HL-60 (cell line): Measurements from ENCODE around the gene DNMT1.
A peak's percentile ranks its signal among the peaks of the same experiment; 100 is the strongest.

ENCODE experiments used
- GABPA ChIP-seq: IDR thresholded peaks from 2 replicates; pipeline ENCODE4 v1.6.1; 2012; ENCODE audit warnings: low read depth
- POLR2AphosphoS5 ChIP-seq: IDR thresholded peaks from 2 replicates; pipeline ENCODE4 v1.6.1; 2012; ENCODE audit warnings: low read depth
- SPI1 ChIP-seq: IDR thresholded peaks from 2 replicates; pipeline ENCODE4 v1.6.1; 2012; ENCODE audit warnings: low read depth, mild to moderate bottlenecking, borderline replicate concordance
- TF ChIP-seq, protein P1 (sequence below): IDR thresholded peaks from one replicate; pipeline ENCODE4 v1.5.1; 2011; ENCODE audit warnings: low read length, control low read depth, inconsistent platforms; ENCODE audit not compliant: insufficient read depth
- TF ChIP-seq, protein P2 (sequence below): IDR thresholded peaks from 2 replicates; pipeline ENCODE4 v1.6.1; 2012; ENCODE audit warnings: low read depth; ENCODE audit not compliant: insufficient replicate concordance

DNA sequence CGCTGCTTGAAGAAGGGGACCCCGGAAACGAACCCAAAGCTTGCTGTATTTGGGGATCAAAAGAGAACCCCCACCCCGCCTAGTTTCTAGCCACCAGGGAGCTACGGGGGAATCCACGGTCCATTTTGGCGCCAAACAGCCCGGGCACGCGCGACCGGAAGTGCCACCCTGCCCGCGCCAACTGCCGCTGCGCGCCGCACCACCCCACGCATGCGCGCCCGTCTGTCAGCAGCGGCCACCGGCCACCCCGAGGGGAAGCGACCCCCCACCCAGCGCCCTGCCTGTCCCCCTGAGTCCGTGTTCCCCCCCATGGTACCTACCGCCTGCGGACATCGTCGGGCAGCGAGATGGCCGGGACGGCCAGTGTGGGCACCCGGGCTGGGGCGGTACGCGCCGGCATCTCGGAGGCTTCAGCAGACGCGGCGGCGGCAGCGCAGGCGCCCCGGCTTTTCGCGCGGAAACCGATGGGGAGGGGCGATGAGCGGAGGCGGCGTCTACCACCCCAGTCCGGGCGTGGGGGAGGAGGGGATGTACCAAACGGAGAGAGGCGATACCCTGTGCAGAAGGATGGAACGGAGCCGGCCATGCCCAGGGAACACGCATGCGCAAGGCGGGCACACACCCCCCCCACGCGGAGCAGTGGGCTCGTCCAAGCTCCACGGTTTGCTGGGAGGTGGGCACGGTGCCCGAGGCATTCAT lies at the start of gene DNMT1:
- TF ChIP-seq, protein P1, sequence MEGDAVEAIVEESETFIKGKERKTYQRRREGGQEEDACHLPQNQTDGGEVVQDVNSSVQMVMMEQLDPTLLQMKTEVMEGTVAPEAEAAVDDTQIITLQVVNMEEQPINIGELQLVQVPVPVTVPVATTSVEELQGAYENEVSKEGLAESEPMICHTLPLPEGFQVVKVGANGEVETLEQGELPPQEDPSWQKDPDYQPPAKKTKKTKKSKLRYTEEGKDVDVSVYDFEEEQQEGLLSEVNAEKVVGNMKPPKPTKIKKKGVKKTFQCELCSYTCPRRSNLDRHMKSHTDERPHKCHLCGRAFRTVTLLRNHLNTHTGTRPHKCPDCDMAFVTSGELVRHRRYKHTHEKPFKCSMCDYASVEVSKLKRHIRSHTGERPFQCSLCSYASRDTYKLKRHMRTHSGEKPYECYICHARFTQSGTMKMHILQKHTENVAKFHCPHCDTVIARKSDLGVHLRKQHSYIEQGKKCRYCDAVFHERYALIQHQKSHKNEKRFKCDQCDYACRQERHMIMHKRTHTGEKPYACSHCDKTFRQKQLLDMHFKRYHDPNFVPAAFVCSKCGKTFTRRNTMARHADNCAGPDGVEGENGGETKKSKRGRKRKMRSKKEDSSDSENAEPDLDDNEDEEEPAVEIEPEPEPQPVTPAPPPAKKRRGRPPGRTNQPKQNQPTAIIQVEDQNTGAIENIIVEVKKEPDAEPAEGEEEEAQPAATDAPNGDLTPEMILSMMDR = no peak
- TF ChIP-seq, protein P2, sequence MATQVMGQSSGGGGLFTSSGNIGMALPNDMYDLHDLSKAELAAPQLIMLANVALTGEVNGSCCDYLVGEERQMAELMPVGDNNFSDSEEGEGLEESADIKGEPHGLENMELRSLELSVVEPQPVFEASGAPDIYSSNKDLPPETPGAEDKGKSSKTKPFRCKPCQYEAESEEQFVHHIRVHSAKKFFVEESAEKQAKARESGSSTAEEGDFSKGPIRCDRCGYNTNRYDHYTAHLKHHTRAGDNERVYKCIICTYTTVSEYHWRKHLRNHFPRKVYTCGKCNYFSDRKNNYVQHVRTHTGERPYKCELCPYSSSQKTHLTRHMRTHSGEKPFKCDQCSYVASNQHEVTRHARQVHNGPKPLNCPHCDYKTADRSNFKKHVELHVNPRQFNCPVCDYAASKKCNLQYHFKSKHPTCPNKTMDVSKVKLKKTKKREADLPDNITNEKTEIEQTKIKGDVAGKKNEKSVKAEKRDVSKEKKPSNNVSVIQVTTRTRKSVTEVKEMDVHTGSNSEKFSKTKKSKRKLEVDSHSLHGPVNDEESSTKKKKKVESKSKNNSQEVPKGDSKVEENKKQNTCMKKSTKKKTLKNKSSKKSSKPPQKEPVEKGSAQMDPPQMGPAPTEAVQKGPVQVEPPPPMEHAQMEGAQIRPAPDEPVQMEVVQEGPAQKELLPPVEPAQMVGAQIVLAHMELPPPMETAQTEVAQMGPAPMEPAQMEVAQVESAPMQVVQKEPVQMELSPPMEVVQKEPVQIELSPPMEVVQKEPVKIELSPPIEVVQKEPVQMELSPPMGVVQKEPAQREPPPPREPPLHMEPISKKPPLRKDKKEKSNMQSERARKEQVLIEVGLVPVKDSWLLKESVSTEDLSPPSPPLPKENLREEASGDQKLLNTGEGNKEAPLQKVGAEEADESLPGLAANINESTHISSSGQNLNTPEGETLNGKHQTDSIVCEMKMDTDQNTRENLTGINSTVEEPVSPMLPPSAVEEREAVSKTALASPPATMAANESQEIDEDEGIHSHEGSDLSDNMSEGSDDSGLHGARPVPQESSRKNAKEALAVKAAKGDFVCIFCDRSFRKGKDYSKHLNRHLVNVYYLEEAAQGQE = no peak
- TF ChIP-seq POLR2AphosphoS5 (peak; percentile 96), SPI1 (peak; percentile 19; the same call in 1 of the 2 replicates), GABPA (peak; percentile 58; the same call in 1 of the 2 replicates)
